GM12878 (cell line): ENCODE data around the gene CHST5. TPM values are rescaled to one million over a fixed set of nuclear protein-coding genes. Genes with fewer than 3 reads are reported as not detected.
A peak's percentile ranks its signal among the peaks of the same experiment; 100 is the strongest.

Experiments
- CREB1 ChIP-seq: IDR thresholded peaks from 2 replicates; pipeline ENCODE4 v1.6.1; 2012; ENCODE audit warnings: low read depth, mild to moderate bottlenecking, inconsistent platforms
- CREM ChIP-seq: IDR thresholded peaks from 2 replicates; pipeline ENCODE4 v1.6.1; 2014; ENCODE audit warnings: antibody characterized with exemption, low read depth
- EED ChIP-seq: sonication (generic); IDR thresholded peaks from 2 replicates; pipeline ENCODE4 v1.6.1; 2016; ENCODE audit warnings: antibody characterized with exemption, low read depth
- FOXM1 ChIP-seq: IDR thresholded peaks from 2 replicates; pipeline ENCODE4 v1.6.1; 2012; ENCODE audit warnings: low read depth, mild to moderate bottlenecking, inconsistent platforms, low read length, moderate library complexity
- IKZF1 ChIP-seq: fragments of 450-650 bp; conservative IDR thresholded peaks from 2 replicates; pipeline ENCODE4 v1.6.1; 2017; ENCODE audit warnings: antibody characterized with exemption, mild to moderate bottlenecking
- IKZF2 ChIP-seq, 2 experiments: fragments of 450-650 bp; IDR thresholded peaks; 2 replicates each; pipeline ENCODE4 v1.6.1; 2017; ENCODE audit warnings: mild to moderate bottlenecking in 2 of 2, moderate library complexity in 2 of 2
- MYB ChIP-seq: fragments of 150-350 bp; IDR thresholded peaks from 2 replicates; pipeline ENCODE4 v1.6.1; 2014; ENCODE audit warnings: mild to moderate bottlenecking, low read depth, low read length, borderline replicate concordance
- PML ChIP-seq: IDR thresholded peaks from 2 replicates; pipeline ENCODE4 v1.6.1; 2012; ENCODE audit warnings: low read length, inconsistent platforms
- RCOR1 ChIP-seq: conservative IDR thresholded peaks from 2 replicates; pipeline ENCODE4 v1.6.1; 2012; ENCODE audit warnings: low read depth, low read length, improper control_type of control experiment
- RUNX3 ChIP-seq: IDR thresholded peaks from 2 replicates; pipeline ENCODE4 v1.6.1; 2012; ENCODE audit warnings: low read length, inconsistent platforms
- SMARCA5 ChIP-seq: fragments of 450-650 bp; IDR thresholded peaks from 2 replicates; pipeline ENCODE4 v1.6.1; 2017; ENCODE audit warnings: mild to moderate bottlenecking
- SPI1 ChIP-seq: IDR thresholded peaks from 2 replicates; pipeline ENCODE4 v1.6.1; 2011; ENCODE audit warnings: low read depth, mild to moderate bottlenecking, low read length, moderate library complexity, borderline replicate concordance; ENCODE audit not compliant: insufficient read depth
- SUPT20H ChIP-seq: IDR thresholded peaks from 2 replicates; pipeline ENCODE4 v1.6.1; 2011; ENCODE audit warnings: low read depth, mild to moderate bottlenecking, low read length, moderate library complexity, borderline replicate concordance; ENCODE audit not compliant: control insufficient read depth
- SUZ12 ChIP-seq: fragments of 200-600 bp; sonication (generic); IDR thresholded peaks from one replicate; pipeline ENCODE4 v1.6.1; 2018; ENCODE audit warnings: antibody characterized with exemption, mild to moderate bottlenecking; ENCODE audit not compliant: unreplicated experiment
- TCF12 ChIP-seq: IDR thresholded peaks from 2 replicates; pipeline ENCODE4 v1.6.1; 2011; ENCODE audit warnings: low read depth, mild to moderate bottlenecking, low read length
- ZBED1 ChIP-seq: IDR thresholded peaks from 2 replicates; pipeline ENCODE4 v1.6.1; 2016; ENCODE audit warnings: borderline replicate concordance
- ZNF24 ChIP-seq: fragments of 450-650 bp; IDR thresholded peaks from 2 replicates; pipeline ENCODE4 v1.6.1; 2017; ENCODE audit warnings: antibody characterized with exemption, mild to moderate bottlenecking
- ZZZ3 ChIP-seq: IDR thresholded peaks from 2 replicates; pipeline ENCODE4 v1.6.1; 2011; ENCODE audit warnings: low read depth; ENCODE audit not compliant: control insufficient read depth, insufficient read length
- polyA plus RNA-seq, 11 experiments: library from polyadenylated mRNA; depleted of rRNA in 4 of 11; unstranded in 6 of 11; stranded (reverse) in 5 of 11; fragments of >200 nt; fragmentation: Nextera tagmentation in 4 of 11; fragmentation: Illumina TruSeq in 1 of 11; extraction: Ambion mirVana in 4 of 11; extraction: Trizol in 1 of 11; gene quantifications; 1 replicate in 1 of 11; 2 replicates in 10 of 11; pipeline versions ENCODE4 v1.2.1 to v1.2.3, GENCODE V29; 2011 to 2016; ENCODE audit warnings: inconsistent platforms in 2 of 11, missing spikeins in 2 of 11, low read depth in 1 of 11
- total RNA-seq, 4 experiments: library from RNA; depleted of rRNA in 3 of 4; stranded (reverse); fragments of >200 nt in 3 of 4; fragmentation: Illumina TruSeq in 1 of 4; extraction: Trizol in 1 of 4; gene quantifications; 2 replicates each; pipeline versions ENCODE4 v1.2.1 to v1.2.3, GENCODE V29; 2013 to 2021
- TF ChIP-seq, protein P1 (sequence below): fragments of 450-650 bp; IDR thresholded peaks from 2 replicates; pipeline ENCODE4 v1.6.1; 2017; ENCODE audit warnings: low read depth, mild to moderate bottlenecking, moderate library complexity
- TF ChIP-seq, protein P2 (sequence below): fragments of 450-650 bp; IDR thresholded peaks from 2 replicates; pipeline ENCODE4 v1.6.1; 2016; ENCODE audit warnings: mild to moderate bottlenecking
- TF ChIP-seq, protein P3 (sequence below): fragments of 450-650 bp; IDR thresholded peaks from 2 replicates; pipeline ENCODE4 v1.6.1; 2018; ENCODE audit warnings: borderline replicate concordance, mild to moderate bottlenecking; ENCODE audit not compliant: partially characterized antibody
- TF ChIP-seq, protein P4 (sequence below): fragments of 450-650 bp; IDR thresholded peaks from 2 replicates; pipeline ENCODE4 v1.6.1; 2017; ENCODE audit warnings: antibody characterized with exemption, mild to moderate bottlenecking, moderate library complexity

The CHST5 gene
- total and polyA plus RNA-seq, 10 of the 15 experiments (the other 5 are each of a cell fraction or from before 2014, with no cell fraction given), result 0.04 to 0.43 (median 0.14) TPM; not detected in 6

DNA sequence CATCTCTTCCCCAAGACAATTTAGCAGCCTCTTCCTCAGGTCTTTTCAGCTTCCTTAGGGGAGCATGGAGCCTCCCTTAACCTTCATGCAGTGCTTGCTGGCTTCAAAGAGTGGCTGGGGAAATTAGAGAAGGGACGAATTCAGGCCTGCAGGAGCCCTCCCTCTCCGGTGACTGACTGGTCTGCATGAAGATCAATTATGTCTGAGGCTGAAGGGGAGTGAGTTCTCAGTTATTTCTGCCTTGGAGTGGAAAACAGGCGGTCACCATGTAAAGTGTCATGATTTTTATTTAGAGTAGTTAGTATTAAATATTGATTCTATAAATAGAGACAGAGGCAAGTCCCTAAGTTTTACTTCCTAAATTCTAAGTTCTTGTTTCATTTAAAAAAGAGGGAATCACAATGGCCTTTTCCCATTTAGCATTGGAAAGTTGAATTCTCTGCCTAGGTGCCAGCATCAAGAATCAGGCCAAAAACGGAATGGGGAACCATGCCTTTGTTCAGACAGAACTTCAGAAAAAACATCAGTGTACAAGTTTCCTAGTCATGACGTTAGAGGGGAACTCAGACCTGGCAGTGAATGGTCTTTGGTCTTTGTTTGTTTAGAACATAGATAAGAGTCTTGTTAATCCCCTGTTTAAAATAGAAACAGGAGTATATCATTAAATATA is 34.6 kb upstream of the CHST5 start (continued):
- TF ChIP-seq SUPT20H (no peak), ZZZ3 (no peak), ZNF24 (peak; percentile 6; the same call in 1 of the 2 replicates), FOXM1 (peak; percentile 54; the same call in 1 of the 2 replicates), CREB1 (peak; percentile 59), SUZ12 (no peak), CREM (peak; percentile 53; the same call in 1 of the 2 replicates), RCOR1 (no peak), IKZF1 (0 out of 2 replicates have a peak, but pooled peaks have one; percentile 32), ZBED1 (peak; percentile 45; the same call in 1 of the 2 replicates), RUNX3 (0 out of 2 replicates have a peak, but pooled peaks have one; percentile 2), PML (peak; percentile 44; the same call in 1 of the 2 replicates), IKZF2 (IDR thresholded peaks at IDR 0.05) (peak; percentile 24 to 30; a peak in 2 of 4 replicates), EED (peak; percentile 27; the same call in 1 of the 2 replicates), SPI1 (peak; percentile 58; the same call in 1 of the 2 replicates), TCF12 (no peak), SMARCA5 (no peak), MYB (no peak)
- TF ChIP-seq, protein P1, sequence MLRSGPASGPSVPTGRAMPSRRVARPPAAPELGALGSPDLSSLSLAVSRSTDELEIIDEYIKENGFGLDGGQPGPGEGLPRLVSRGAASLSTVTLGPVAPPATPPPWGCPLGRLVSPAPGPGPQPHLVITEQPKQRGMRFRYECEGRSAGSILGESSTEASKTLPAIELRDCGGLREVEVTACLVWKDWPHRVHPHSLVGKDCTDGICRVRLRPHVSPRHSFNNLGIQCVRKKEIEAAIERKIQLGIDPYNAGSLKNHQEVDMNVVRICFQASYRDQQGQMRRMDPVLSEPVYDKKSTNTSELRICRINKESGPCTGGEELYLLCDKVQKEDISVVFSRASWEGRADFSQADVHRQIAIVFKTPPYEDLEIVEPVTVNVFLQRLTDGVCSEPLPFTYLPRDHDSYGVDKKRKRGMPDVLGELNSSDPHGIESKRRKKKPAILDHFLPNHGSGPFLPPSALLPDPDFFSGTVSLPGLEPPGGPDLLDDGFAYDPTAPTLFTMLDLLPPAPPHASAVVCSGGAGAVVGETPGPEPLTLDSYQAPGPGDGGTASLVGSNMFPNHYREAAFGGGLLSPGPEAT, result peak; percentile 60; the same call in 1 of the 2 replicates
- TF ChIP-seq, protein P2, sequence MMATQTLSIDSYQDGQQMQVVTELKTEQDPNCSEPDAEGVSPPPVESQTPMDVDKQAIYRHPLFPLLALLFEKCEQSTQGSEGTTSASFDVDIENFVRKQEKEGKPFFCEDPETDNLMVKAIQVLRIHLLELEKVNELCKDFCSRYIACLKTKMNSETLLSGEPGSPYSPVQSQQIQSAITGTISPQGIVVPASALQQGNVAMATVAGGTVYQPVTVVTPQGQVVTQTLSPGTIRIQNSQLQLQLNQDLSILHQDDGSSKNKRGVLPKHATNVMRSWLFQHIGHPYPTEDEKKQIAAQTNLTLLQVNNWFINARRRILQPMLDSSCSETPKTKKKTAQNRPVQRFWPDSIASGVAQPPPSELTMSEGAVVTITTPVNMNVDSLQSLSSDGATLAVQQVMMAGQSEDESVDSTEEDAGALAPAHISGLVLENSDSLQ, result peak; percentile 52; the same call in 1 of the 2 replicates
- TF ChIP-seq, protein P3, sequence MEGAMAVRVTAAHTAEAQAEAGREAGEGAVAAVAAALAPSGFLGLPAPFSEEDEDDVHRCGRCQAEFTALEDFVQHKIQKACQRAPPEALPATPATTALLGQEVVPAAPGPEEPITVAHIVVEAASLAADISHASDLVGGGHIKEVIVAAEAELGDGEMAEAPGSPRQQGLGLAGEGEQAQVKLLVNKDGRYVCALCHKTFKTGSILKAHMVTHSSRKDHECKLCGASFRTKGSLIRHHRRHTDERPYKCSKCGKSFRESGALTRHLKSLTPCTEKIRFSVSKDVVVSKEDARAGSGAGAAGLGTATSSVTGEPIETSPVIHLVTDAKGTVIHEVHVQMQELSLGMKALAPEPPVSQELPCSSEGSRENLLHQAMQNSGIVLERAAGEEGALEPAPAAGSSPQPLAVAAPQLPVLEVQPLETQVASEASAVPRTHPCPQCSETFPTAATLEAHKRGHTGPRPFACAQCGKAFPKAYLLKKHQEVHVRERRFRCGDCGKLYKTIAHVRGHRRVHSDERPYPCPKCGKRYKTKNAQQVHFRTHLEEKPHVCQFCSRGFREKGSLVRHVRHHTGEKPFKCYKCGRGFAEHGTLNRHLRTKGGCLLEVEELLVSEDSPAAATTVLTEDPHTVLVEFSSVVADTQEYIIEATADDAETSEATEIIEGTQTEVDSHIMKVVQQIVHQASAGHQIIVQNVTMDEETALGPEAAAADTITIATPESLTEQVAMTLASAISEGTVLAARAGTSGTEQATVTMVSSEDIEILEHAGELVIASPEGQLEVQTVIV, result no peak
- TF ChIP-seq, protein P4, sequence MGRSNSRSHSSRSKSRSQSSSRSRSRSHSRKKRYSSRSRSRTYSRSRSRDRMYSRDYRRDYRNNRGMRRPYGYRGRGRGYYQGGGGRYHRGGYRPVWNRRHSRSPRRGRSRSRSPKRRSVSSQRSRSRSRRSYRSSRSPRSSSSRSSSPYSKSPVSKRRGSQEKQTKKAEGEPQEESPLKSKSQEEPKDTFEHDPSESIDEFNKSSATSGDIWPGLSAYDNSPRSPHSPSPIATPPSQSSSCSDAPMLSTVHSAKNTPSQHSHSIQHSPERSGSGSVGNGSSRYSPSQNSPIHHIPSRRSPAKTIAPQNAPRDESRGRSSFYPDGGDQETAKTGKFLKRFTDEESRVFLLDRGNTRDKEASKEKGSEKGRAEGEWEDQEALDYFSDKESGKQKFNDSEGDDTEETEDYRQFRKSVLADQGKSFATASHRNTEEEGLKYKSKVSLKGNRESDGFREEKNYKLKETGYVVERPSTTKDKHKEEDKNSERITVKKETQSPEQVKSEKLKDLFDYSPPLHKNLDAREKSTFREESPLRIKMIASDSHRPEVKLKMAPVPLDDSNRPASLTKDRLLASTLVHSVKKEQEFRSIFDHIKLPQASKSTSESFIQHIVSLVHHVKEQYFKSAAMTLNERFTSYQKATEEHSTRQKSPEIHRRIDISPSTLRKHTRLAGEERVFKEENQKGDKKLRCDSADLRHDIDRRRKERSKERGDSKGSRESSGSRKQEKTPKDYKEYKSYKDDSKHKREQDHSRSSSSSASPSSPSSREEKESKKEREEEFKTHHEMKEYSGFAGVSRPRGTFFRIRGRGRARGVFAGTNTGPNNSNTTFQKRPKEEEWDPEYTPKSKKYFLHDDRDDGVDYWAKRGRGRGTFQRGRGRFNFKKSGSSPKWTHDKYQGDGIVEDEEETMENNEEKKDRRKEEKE, result no peak
